GM11168 (cell line): Measurements from ENCODE around the gene BACH2.
"Not testable (repeated sequence)": the region's sequence is repeated elsewhere in the genome, so short reads cannot be mapped to it uniquely, and the experiment has no call there.

Experiments
- in situ Hi-C: fragments of 300-500 bp; cut with MboI; formaldehyde crosslinking; loops from one replicate; pipeline ENCODE4 v1.12.0; 2022; ENCODE audit warnings: low sequenced_read_pairs; ENCODE audit not compliant: unreplicated experiment

BACH2 gene

GRCh38 chr6:89986650-89987074 is 310.0 kb downstream of the BACH2 start:
- in situ Hi-C loops = no loop called here

GRCh38 chr6:89985751-89986493 is 310.7 kb downstream of the BACH2 start:
- in situ Hi-C loops = no loop called here

DNA sequence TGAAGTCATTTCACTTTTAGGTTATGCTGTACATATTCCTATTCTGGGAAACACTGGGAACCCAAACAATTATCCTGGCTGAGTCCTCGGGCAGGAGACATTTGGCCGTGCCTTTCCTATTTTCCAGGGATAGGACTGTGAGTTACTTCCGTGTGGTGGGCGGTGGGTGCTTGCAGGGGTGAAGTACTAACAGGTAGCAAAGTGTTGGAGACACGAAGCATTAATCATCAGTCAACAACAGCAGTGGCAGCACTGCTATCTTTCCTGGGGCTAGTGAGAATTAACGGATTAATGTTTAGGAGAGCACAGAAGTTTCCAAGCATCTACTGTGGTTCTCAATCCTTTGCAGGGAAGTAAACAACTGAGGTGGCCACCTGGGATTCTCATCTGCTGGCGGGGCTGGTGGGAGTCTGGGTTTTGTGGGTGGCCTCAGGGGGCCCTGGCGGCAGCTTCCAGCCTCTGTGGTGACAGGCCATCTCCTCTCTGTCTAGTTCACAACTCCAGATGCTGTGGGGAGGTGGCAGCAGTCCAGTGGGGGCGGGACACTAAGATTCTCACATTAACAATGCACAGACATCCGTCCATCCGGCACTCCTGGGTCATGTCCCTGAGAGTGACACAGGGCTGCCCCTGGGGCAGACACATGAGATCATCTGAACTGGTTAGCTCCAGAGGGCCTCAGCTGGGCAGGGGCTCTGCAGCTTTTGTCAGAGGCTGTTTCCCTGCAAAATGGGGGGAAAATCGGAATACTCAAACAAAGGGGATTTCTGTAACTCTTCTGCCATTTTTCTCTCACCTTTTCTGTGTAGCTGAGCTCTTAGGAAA is 311.5 kb downstream of the BACH2 start:
- in situ Hi-C loops = no loop called here

DNA sequence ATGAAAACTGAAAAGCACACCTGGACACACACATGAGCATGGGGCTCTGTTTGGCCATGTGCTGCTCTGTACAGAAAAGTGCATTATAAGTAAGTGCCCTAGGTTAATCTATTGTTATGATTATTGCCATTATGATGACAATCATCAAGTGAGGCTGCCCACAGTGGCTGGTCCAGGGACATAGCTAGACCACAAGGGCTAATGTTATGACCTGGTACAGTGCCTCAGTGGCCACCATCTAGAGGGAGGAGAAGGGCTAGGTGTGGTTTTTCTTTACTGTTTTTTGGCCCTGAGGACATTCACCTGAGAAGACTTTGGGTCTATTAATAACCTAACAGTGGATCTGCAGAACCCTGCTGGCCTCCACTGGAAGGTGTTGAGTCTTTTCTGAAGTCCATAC is 316.3 kb downstream of the BACH2 start:
- in situ Hi-C loops = no loop called here

DNA sequence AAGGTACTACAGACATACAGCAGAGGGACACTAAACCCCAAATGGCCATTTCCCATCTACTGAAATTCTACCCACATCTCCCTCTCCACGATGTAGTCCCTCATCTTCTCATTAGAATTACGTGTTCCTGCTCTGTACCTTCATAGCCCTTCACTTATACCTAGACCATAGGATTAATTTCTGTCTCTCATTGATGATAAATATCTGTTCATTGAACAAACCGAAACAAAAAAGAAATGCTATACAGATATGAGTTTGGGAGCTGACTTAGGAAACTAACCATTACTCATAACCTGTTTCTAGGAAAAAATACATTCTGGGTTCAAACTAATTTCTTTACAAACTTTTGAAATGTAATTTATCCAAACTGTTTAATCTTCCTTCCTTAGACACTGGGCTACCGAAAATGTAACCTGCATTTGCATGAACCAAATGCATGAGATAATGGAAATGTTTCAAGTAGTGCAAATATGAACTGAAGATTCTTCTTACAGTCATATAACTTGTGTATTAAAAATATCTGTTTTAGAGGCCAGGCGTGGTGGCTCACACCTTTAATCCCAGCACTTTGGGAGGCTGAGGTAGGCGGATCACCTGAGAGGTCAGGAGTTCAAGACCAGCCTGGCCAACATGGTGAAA is 317.0 kb downstream of the BACH2 start:
- in situ Hi-C loops = no loop called here

GRCh38 chr6:89978749-89979145 is 317.9 kb downstream of the BACH2 start:
- in situ Hi-C loops = no loop called here

DNA sequence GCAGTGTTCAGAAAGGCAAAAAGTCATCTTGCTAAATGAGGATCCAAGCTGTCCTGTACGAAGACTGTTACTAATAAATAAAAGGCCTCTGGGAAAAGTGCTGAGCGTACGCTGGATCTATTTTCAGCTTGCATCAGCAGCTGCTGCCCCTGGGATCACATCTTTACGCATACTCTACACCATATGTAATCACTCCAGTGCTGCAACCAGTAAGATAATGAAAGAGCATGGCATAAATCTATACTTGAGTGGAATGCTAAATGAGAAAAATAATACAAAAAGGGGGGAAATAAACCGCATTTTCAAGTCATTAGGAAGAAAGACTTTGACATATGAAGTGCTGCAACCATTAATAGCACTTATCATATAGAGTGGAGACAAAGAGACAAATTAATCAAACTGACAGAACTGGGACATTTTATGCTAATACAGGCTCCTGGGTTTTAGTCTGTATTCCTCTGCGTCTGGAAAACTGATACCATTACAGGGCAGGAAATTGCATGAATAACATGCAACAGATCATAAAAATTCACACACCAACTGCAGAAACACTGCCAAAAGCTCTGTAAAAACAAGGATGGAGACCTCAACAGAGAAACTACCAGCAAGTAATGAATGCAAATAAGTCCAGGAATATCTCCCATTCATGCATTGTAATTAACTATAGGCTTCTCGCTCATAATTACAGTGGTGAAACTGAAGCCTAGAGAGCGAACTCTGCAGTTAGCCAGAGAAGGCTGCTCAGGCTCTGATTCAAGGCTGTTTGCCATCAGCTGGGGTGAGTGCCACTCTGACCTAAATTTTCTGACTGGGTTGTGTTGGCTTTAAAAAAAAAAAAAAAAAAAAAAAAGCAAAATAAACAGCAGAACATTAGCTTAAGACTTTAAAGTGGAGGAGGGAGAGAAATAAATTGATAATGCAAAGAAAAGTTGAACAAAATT is 318.6 kb downstream of the BACH2 start:
- in situ Hi-C loops = no loop called here

- in situ Hi-C loops = no loop called here
These were observed 320.0 kb downstream of the BACH2 start for GRCh38 chr6:89976694-89977020.

- in situ Hi-C loops = no loop called here
These were observed 320.5 kb downstream of the BACH2 start for GRCh38 chr6:89975991-89976693.

GRCh38 chr6:89975366-89975765 is 321.3 kb downstream of the BACH2 start:
- in situ Hi-C loops = no loop called here

DNA sequence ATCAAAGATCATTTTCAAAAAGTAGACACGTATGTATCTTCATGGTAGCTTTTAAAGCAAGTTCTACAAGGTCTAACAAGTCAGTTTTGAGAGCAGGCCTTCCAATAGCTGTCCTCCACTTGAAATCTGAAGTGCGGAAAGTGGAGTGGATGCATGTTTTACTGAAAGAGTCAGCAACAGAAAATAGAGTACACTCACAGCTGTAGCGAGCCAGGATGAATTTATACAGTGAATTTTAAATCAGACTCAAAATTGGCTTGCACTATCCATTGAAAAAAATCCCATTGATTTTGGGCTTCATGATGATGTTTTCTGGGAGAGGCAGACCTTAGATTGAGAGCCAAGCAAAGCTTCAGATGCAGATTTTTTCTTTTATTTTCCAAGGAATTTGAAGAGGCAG is 321.8 kb downstream of the BACH2 start:
- in situ Hi-C loops = no loop called here

GRCh38 chr6:89972025-89972381 is 324.6 kb downstream of the BACH2 start:
- in situ Hi-C loops = no loop called here

- in situ Hi-C loops = not testable (repeated sequence)
These were observed 325.2 kb downstream of the BACH2 start for GRCh38 chr6:89971338-89972024.

DNA sequence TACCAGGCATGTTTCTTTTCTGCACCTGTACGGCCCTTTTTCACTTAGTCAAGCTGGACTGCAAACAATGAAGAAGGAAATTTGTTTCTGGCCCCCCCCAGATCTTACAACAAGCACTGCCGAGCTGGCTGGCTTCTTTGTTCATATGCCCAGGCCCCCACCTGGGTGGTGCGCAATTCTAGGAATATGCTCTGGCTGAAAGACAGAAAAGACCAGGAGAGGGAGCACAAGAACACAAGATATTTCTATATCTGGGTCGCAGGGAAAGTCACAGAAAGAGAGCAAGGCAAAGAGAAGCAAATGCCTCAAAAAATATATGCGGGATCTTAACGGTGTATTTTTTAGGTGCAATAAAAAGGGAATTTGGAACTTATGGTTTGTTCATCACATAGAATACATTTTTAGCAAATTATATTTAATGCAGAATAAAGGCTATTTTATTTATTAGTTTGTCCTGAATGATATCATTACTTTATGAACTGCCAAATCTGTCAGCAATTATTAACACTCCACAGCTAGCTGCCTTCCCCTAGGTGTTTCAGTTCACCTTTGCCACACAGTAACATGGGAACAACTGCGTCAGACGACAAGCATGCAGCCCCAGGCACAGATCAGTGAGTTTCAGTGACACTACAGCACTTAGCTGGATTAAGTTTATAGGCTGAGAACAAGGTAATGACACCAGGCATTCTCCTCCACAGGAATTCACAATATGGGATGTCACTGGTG is 325.9 kb downstream of the BACH2 start:
- in situ Hi-C loops = no loop called here

DNA sequence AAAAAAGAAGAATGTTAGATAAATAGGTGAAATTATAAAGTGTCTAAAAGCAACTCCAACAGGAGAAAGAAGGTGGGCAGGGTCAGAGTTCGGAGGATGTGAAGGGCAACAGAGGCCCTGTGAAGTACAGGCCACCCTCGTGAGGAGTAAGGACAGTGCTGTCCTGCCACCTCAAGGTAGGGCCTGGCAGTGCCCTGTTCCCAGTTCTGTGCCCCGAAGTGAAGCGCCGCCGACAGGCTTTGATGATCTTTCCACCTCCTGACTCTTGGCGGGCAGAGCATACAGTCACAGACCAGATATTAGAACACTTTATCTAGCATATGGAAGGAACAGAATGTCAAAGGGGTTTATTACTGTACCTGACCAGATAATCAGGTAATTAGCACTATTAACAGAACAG is 326.6 kb downstream of the BACH2 start:
- in situ Hi-C loops = no loop called here

GRCh38 chr6:89966913-89967312 is 329.7 kb downstream of the BACH2 start:
- in situ Hi-C loops = no loop called here

- in situ Hi-C loops = no loop called here
These were observed 330.5 kb downstream of the BACH2 start for GRCh38 chr6:89966228-89966544.

DNA sequence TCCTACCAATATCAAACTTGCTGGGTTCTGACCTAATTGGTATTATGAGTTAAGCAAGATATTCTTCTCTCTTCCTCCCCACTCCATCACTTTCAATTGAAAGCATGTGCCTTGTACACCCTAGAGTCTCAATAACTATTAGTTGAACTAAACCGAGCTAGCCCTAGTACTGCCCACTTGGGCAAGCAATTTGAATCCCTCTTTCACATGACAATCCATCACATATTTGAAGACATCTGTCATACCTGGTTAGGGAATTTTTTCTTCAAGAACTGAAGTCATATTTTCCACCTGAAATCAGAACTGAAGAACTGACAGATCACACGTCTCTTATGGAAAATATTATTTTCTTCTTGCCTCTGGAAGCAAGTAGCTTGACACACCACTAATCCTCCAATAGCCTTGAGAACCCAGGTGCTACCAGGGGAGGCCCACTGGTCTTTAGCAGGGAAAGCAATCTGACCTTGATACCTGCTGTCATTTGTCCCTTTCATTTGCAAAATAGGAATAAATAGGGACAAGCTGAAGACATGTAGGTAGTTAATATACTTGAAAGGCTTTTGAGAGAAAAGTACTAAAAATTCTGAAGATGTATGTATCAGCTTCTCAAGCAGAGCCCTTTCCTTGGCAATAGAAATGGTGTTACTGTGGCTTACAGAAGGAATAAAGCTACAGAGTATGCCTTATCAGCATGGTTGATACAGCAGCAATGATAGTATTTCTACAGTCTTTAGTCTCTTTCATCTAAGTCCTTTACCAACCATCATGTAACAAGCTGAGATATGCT is 331.0 kb downstream of the BACH2 start:
- in situ Hi-C loops = no loop called here
